Heart right ventricle (tissue), 16 donors: ENCODE measurements around the gene MACROD2. TPM values are rescaled to one million over a fixed set of nuclear protein-coding genes. Genes with fewer than 3 reads are reported as not detected.

Source experiments
- ATAC-seq, 8 donors: fragments of 200-7000 bp; cut with Tn5 transposase; one replicate each; pipeline ENCODE4 v1.9.1; 2020; ENCODE audit warnings: mild to moderate bottlenecking in 8 of 8, moderate library complexity in 8 of 8, moderate number of reproducible peaks in 1 of 8
- DNase-seq, 2 donors: peaks; one replicate each; pipeline ENCODE4 v3.0.0-alpha.2; 2020
- H3K27ac ChIP-seq, 10 donors: fragments of 200-600 bp; sonication (generic) in 2 of 10; one replicate each; pipeline versions ENCODE4 v1.5.0 to v1.8.0; 2020 to 2022; ENCODE audit warnings: mild to moderate bottlenecking in 3 of 10
- H3K27me3 ChIP-seq, 7 donors: fragments of 200-600 bp; one replicate each; pipeline ENCODE4 v1.8.0; 2021 to 2022; ENCODE audit warnings: mild to moderate bottlenecking in 2 of 7
- H3K36me3 ChIP-seq, 9 donors: fragments of 200-600 bp; sonication (generic) in 1 of 9; one replicate each; pipeline versions ENCODE4 v1.5.0 to v1.8.0; 2020 to 2022; ENCODE audit warnings: mild to moderate bottlenecking in 2 of 9
- H3K4me1 ChIP-seq, 9 donors: fragments of 200-600 bp; sonication (generic) in 1 of 9; one replicate each; pipeline versions ENCODE4 v1.5.0 to v1.8.0; 2020 to 2022; ENCODE audit warnings: mild to moderate bottlenecking in 4 of 9
- H3K4me3 ChIP-seq, 10 donors: fragments of 200-600 bp; sonication (generic) in 2 of 10; one replicate each; pipeline versions ENCODE4 v1.5.0 to v1.8.0; 2020 to 2022; ENCODE audit warnings: mild to moderate bottlenecking in 7 of 10, moderate library complexity in 2 of 10
- H3K9me3 ChIP-seq, 11 donors: fragments of 200-600 bp in 10 of 11; sonication (generic) in 2 of 11; one replicate each; pipeline versions ENCODE4 v1.5.0 to v1.8.0; 2013 to 2022; ENCODE audit warnings: mild to moderate bottlenecking in 2 of 11, control low read depth in 1 of 11, moderate library complexity in 1 of 11
- WGBS, 2 donors: extraction: QIAGEN DNeasy Blood & Tissue Kit; methylation state at CpG; one replicate each; pipeline ENCODE4 v1.1.7; 2013; ENCODE audit warnings: inconsistent platforms in 1 of 2; 5-methylcytosine and 5-hydroxymethylcytosine counted together
- intact Hi-C, 10 donors: fragments of 100-400 bp; cut with DNase I; formaldehyde crosslinking; loops; one replicate each; pipeline versions ENCODE4 v1.11.1 to v1.14.2; 2022
- polyA plus RNA-seq, 2 donors: library from polyadenylated mRNA; stranded (reverse); fragments of 200-250 nt; gene quantifications; one replicate each; pipeline ENCODE4 v1.2.3, GENCODE V29; 2013
- total RNA-seq, 10 donors: library from RNA; stranded (reverse); fragmentation: NEBNext Ultra II Directional in 3 of 10; extraction: Animal tissue kit (Norgen Biotek cat#: 25700) in 3 of 10; gene quantifications; one replicate each; pipeline versions ENCODE4 v1.2.1 to v1.2.4, GENCODE V29; 2021 to 2023
- TF ChIP-seq, protein P1 (sequence below), 9 donors: fragments of 200-600 bp; sonication (generic) in 2 of 9; IDR thresholded peaks; one replicate each; pipeline versions ENCODE4 v1.5.0 to v1.8.0; 2021 to 2022; ENCODE audit warnings: antibody characterized with exemption in 9 of 9, mild to moderate bottlenecking in 5 of 9, moderate library complexity in 1 of 9
- donor health status: Arrhythmogenic right ventricular cardiomyopathy.
- donor health status: ischemic (EF 13 %, LVEDD 7.1; RV severe dilation, severe dysfunction).
- donor health status: healthy with polysubstance abuse.
- donor health status: DM: no; HTN: yes; CAD: no.
- donor health status: DM: no; HTN: no; CAD: no.
- donor health status: ischemic (EF 25% LVEDD 6.9; RV normal size, moderate dysfunction).
- donor health status: ischemic (EF 25% LVEDD 5.7; RV mildly dilated, moderate dysfunction).
- donor health status: healthy.
- donor health status: DM: yes; HTN: yes; CAD: no.
- donor health status: Ischemic cardiomyopathy.
- donor health status: ischemic (EF 35%, LVEDD 5.7; RV mildly dilated, moderate dysfunction).
- donor health status: nonischemic (EF 11% LVEDD 7.7; RV severe dilation, severe dysfunction).
- donor health status: DM: yes; HTN: yes; CAD: no.
- donor health status: PGD.
- donor health status: ischemic (EF 29% LVEDD 5.4; RV normal size, mild dysfunction).
- donor health status: nonischemic (EF 23%, LVEDD 6.1; RV moderate dilation, normal function).

MACROD2 gene
- total and polyA plus RNA-seq, 12 donors = 0.28 to 6.4 (median 4.1) TPM

DNA sequence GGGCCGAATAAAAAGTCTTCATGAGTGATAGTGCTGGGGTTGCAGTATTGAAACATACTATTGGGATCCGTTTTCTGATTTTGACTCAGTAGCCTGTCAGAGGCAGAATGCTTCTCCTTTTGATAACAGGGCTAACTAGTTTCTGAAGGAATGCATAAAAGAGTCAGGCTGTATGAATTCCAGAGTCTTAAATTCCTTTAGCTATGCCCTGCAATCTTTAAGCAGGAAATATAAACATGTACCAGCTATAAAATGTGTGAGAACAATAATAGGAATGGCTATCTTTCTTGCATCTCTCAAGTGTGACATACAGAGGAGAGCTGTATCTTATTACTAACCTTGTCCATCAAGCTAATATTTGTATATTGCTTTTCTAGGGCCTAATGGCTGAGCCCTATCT, 1660.8 kb downstream of the MACROD2 start:
- 58 to 69% methylated on average over 2 of the region's 2 CpGs for WGBS, 2 donors
- intact Hi-C loops = no loop called here
- DNase-seq (no peak), ATAC-seq (no peak)
- TF ChIP-seq, protein P1, sequence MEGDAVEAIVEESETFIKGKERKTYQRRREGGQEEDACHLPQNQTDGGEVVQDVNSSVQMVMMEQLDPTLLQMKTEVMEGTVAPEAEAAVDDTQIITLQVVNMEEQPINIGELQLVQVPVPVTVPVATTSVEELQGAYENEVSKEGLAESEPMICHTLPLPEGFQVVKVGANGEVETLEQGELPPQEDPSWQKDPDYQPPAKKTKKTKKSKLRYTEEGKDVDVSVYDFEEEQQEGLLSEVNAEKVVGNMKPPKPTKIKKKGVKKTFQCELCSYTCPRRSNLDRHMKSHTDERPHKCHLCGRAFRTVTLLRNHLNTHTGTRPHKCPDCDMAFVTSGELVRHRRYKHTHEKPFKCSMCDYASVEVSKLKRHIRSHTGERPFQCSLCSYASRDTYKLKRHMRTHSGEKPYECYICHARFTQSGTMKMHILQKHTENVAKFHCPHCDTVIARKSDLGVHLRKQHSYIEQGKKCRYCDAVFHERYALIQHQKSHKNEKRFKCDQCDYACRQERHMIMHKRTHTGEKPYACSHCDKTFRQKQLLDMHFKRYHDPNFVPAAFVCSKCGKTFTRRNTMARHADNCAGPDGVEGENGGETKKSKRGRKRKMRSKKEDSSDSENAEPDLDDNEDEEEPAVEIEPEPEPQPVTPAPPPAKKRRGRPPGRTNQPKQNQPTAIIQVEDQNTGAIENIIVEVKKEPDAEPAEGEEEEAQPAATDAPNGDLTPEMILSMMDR (IDR thresholded peaks at IDR 0.05) = no peak
- Histone ChIP-seq H3K27ac (no peak overlapping the region), H3K9me3 (no peaks in the 10 kb centered on the region), H3K36me3 (no peaks in the 10 kb centered on the region), H3K4me1 (no peaks in the 10 kb centered on the region), H3K27me3 (no peaks in the 10 kb centered on the region), H3K4me3 (no peak overlapping the region)

DNA sequence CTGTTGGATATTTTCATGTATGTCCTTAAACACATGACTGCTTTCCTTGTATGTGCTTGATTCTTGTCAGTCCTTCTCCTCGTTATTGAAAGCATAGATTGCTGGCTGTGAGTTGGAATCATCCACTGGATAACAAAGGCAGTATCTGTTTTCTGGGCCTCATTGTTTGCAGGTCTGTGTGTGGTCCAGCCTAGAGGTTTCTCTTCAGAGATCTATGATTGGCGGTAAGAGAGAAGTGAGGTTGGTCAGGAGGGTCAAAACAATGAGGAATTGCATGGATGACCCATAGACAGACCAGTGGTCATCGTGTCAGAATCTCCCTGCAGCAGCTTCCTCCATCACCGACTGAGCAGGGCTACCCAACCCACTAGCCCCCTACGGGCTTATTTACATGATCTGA, 1663.0 kb downstream of the MACROD2 start:
- intact Hi-C loops = no loop called here
- H3K27me3 ChIP-seq = no peaks in the 10 kb centered on the region
- no peak for DNase-seq
- TF ChIP-seq, protein P1 (IDR thresholded peaks at IDR 0.05) = no peak
- no peaks in the 10 kb centered on the region for H3K36me3 ChIP-seq
- no peaks in the 10 kb centered on the region for H3K9me3 ChIP-seq
- H3K27ac ChIP-seq = no peak overlapping the region
- no peak overlapping the region for H3K4me3 ChIP-seq
- WGBS, 2 donors = 60 to 68% methylated on average over 5 of the region's 5 CpGs
- no peak for ATAC-seq
- no peaks in the 10 kb centered on the region for H3K4me1 ChIP-seq

DNA sequence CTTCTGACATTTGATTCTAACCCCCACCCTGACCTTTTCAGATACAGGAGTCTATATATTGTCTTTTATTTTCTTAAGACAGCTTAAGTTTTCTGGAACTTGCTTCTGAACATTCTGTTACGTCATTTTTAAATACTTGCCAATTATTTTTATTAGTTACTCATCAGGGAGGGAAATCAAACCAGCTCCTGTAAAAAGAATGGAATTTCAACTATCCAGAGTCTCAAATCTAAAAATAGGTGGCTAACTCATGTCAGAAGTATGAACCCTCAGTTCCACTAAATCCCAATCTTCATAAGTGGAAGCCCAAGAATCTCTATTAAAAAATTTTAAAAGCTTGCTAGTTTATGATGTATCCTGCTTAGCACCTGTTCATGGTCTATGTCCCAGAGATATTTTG, 1677.9 kb downstream of the MACROD2 start:
- no peak overlapping the region for H3K27ac ChIP-seq
- no peaks in the 10 kb centered on the region for H3K4me1 ChIP-seq
- H3K9me3 ChIP-seq = no peaks in the 10 kb centered on the region
- TF ChIP-seq, protein P1 (IDR thresholded peaks at IDR 0.05) = no peak
- no peaks in the 10 kb centered on the region for H3K27me3 ChIP-seq
- no peaks in the 10 kb centered on the region for H3K36me3 ChIP-seq
- DNase-seq (no peak), ATAC-seq (no peak)
- no peak overlapping the region for H3K4me3 ChIP-seq
- 32 to 42% methylated on average over 1 of the region's 1 CpG for WGBS, 2 donors
- intact Hi-C loops = no loop called here

DNA sequence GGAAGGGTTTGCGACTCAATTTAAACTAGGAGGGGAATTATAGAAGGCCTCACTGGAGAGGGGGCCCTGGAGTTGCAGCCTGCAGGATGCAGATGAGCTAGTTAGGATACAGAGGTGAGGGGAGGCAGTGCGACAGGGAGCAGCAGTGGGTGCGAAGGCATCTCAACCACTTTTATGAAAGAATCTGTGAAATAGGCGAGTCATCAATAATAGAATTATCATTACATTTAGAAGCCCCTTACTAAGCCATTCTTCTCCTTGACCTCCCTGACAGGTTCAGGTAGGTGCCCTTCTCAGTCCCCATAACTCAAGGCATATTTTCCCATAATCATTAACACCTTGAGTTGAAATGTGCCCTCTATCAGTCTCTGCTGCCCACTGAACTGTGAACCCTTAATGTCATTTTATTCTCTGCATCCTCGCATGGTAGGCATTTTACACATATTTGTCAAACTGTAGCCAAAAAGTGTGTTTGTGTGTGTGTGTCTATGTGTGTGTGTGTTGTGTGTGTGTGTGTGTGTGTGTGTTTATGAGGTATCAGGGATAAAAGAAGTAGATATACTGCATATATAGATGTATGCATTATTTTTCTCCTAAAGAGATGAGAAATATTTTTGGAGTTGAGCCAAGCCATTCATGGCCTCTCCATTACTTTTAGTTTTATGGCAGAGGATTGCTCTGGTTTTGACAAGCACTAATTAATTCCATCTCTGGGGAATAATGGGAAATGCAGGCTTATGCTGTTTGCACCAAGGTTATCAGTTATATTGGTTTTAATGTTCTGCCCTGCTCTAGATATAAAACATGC, 1679.1 kb downstream of the MACROD2 start:
- TF ChIP-seq, protein P1 (IDR thresholded peaks at IDR 0.05) = no peak
- no peak for ATAC-seq
- Histone ChIP-seq H3K4me1 (no peaks in the 10 kb centered on the region), H3K4me3 (no peak overlapping the region), H3K36me3 (no peaks in the 10 kb centered on the region), H3K27me3 (no peaks in the 10 kb centered on the region), H3K9me3 (no peaks in the 10 kb centered on the region), H3K27ac (no peak overlapping the region)
- no peak for DNase-seq
- 85 to 93% methylated on average over 5 of the region's 5 CpGs for WGBS, 2 donors
- intact Hi-C loops = no loop called here
